HepG2 (cell line): Measurements from ENCODE around the gene SQSTM1. TPM values are rescaled to one million over a fixed set of nuclear protein-coding genes. Genes with fewer than 3 reads are reported as not detected.

Experiments used
- BRD4 ChIP-seq: sonication (generic); formaldehyde crosslinking; IDR thresholded peaks from 2 replicates; pipeline ENCODE4 v1.4.0; 2020; ENCODE audit warnings: missing genetic modification reagents
- CENPT ChIP-seq: sonication (generic); formaldehyde crosslinking; IDR thresholded peaks from 2 replicates; pipeline ENCODE4 v1.8.0; 2022; ENCODE audit warnings: low read depth, mild to moderate bottlenecking, moderate library complexity, missing genetic modification reagents
- CHD2 ChIP-seq: IDR thresholded peaks from 2 replicates; pipeline ENCODE4 v1.6.1; 2011; ENCODE audit warnings: low read depth, low read length, improper control_type of control experiment
- FOXK1 ChIP-seq: sonication (generic); formaldehyde crosslinking; IDR thresholded peaks from 2 replicates; pipeline ENCODE4 v1.4.0; 2020; ENCODE audit warnings: low read depth, missing genetic modification reagents, borderline replicate concordance
- GABPA ChIP-seq, 2 experiments: IDR thresholded peaks; 2 replicates each; pipeline ENCODE4 v1.6.1; 2011 to 2016; ENCODE audit warnings: low read depth in 2 of 2, low read length in 1 of 2, missing biosample characterization in 1 of 2, missing genetic modification characterization in 1 of 2
- GFI1 ChIP-seq: sonication (generic); formaldehyde crosslinking; IDR thresholded peaks from 2 replicates; pipeline ENCODE4 v1.5.0; 2020; ENCODE audit warnings: missing genetic modification reagents, mild to moderate bottlenecking, borderline replicate concordance
- HIC2 ChIP-seq: sonication (generic); formaldehyde crosslinking; IDR thresholded peaks from 2 replicates; pipeline ENCODE4 v1.9.0; 2022; ENCODE audit warnings: low read depth, missing genetic modification reagents
- HMGA1 ChIP-seq: sonication (generic); formaldehyde crosslinking; conservative IDR thresholded peaks from 2 replicates; pipeline ENCODE4 v1.4.0; 2020; ENCODE audit warnings: missing genetic modification reagents
- ISX ChIP-seq: sonication (generic); formaldehyde crosslinking; conservative IDR thresholded peaks from 2 replicates; pipeline ENCODE4 v1.5.0; 2020; ENCODE audit warnings: missing genetic modification reagents
- MBNL3 ChIP-seq: fragments of 250-450 bp; sonication (Bioruptor Pico); conservative IDR thresholded peaks from 2 replicates; pipeline ENCODE4 v1.8.0; 2022; ENCODE audit warnings: mild to moderate bottlenecking, inconsistent platforms
- MEF2D ChIP-seq: sonication (generic); formaldehyde crosslinking; IDR thresholded peaks from 2 replicates; pipeline ENCODE4 v1.5.1; 2020; ENCODE audit warnings: mild to moderate bottlenecking, missing genetic modification reagents
- MTF2 ChIP-seq: sonication (generic); formaldehyde crosslinking; IDR thresholded peaks from 2 replicates; pipeline ENCODE4 v1.5.0; 2020; ENCODE audit warnings: missing genetic modification reagents, borderline replicate concordance
- MZF1 ChIP-seq: sonication (generic); formaldehyde crosslinking; IDR thresholded peaks from 2 replicates; pipeline ENCODE4 v1.8.1; 2023; ENCODE audit warnings: mild to moderate bottlenecking, missing genetic modification reagents, borderline replicate concordance
- PCBP1 ChIP-seq: fragments of 200-400 bp; formaldehyde crosslinking; IDR thresholded peaks from 2 replicates; pipeline ENCODE4 v1.6.1; 2017; ENCODE audit warnings: mild to moderate bottlenecking, low read depth, low read length, borderline replicate concordance
- SALL1 ChIP-seq: sonication (generic); formaldehyde crosslinking; IDR thresholded peaks from 2 replicates; pipeline ENCODE4 v1.8.0; 2022; ENCODE audit warnings: mild to moderate bottlenecking, missing genetic modification reagents
- SMARCC2 ChIP-seq: fragments of 450-650 bp; IDR thresholded peaks from 2 replicates; pipeline ENCODE4 v1.6.1; 2017; ENCODE audit warnings: antibody characterized with exemption, mild to moderate bottlenecking
- TCF7L2 ChIP-seq: IDR thresholded peaks from 2 replicates; pipeline ENCODE4 v1.6.1; 2011; ENCODE audit warnings: mild to moderate bottlenecking, low read depth, low read length, moderate library complexity
- ZNF101 ChIP-seq: sonication (generic); formaldehyde crosslinking; IDR thresholded peaks from 2 replicates; pipeline ENCODE4 v1.4.0; 2020; ENCODE audit warnings: mild to moderate bottlenecking, low read depth, missing genetic modification reagents, borderline replicate concordance
- ZNF264 ChIP-seq: sonication (generic); formaldehyde crosslinking; IDR thresholded peaks from 2 replicates; pipeline ENCODE4 v1.4.0; 2020; ENCODE audit warnings: missing genetic modification reagents
- ZNF430 ChIP-seq: sonication (generic); formaldehyde crosslinking; IDR thresholded peaks from 2 replicates; pipeline ENCODE4 v1.9.0; 2021; ENCODE audit warnings: mild to moderate bottlenecking, missing genetic modification reagents
- ZNF501 ChIP-seq: sonication (generic); formaldehyde crosslinking; IDR thresholded peaks from 2 replicates; pipeline ENCODE4 v1.5.1; 2020; ENCODE audit warnings: mild to moderate bottlenecking, moderate library complexity, missing genetic modification reagents
- ZNF567 ChIP-seq: sonication (generic); formaldehyde crosslinking; IDR thresholded peaks from 2 replicates; pipeline ENCODE4 v1.8.1; 2023; ENCODE audit warnings: mild to moderate bottlenecking, missing genetic modification reagents, borderline replicate concordance
- ZNF713 ChIP-seq: sonication (generic); formaldehyde crosslinking; IDR thresholded peaks from 2 replicates; pipeline ENCODE4 v1.4.0; 2020; ENCODE audit warnings: mild to moderate bottlenecking, missing genetic modification reagents
- ZNF749 ChIP-seq: sonication (generic); formaldehyde crosslinking; IDR thresholded peaks from 2 replicates; pipeline ENCODE4 v1.8.0; 2022; ENCODE audit warnings: mild to moderate bottlenecking, missing genetic modification reagents, moderate library complexity, borderline replicate concordance
- ZNF775 ChIP-seq: sonication (generic); formaldehyde crosslinking; IDR thresholded peaks from 2 replicates; pipeline ENCODE4 v1.4.0; 2020; ENCODE audit warnings: missing genetic modification reagents, mild to moderate bottlenecking, moderate library complexity, borderline replicate concordance
- ZNF816 ChIP-seq: sonication (generic); formaldehyde crosslinking; IDR thresholded peaks from 2 replicates; pipeline ENCODE4 v1.8.0; 2022; ENCODE audit warnings: missing genetic modification reagents, mild to moderate bottlenecking, borderline replicate concordance
- ZNF891 ChIP-seq: sonication (generic); formaldehyde crosslinking; IDR thresholded peaks from 2 replicates; pipeline ENCODE4 v1.5.0; 2020; ENCODE audit warnings: mild to moderate bottlenecking, missing genetic modification reagents
- polyA plus RNA-seq, 8 experiments: library from polyadenylated mRNA; depleted of rRNA in 3 of 8; stranded (reverse) in 7 of 8; unstranded in 1 of 8; fragments of >200 nt; fragmentation: Illumina TruSeq in 4 of 8; extraction: Trizol in 4 of 8; gene quantifications; 2 replicates each; pipeline versions ENCODE4 v1.2.1 to v1.2.3, GENCODE V29; 2011 to 2016; ENCODE audit warnings: low read depth in 4 of 8, missing spikeins in 1 of 8, mixed read lengths in 1 of 8; ENCODE audit not compliant: insufficient read depth in 1 of 8
- total RNA-seq, 5 experiments: library from RNA; depleted of rRNA; stranded (reverse); fragments of >200 nt; fragmentation: Illumina TruSeq; extraction: Trizol; gene quantifications; 2 replicates each; pipeline ENCODE4 v1.2.3, GENCODE V29; 2016; ENCODE audit warnings: low read depth in 1 of 5
- TF ChIP-seq, protein P1 (sequence below): IDR thresholded peaks from 2 replicates; pipeline ENCODE4 v1.6.1; 2016

SQSTM1 gene
- total and polyA plus RNA-seq, 2 of the 13 experiments (the other 11 are each of a cell fraction or from before 2014, with no cell fraction given), result 90.9 to 160 TPM

DNA sequence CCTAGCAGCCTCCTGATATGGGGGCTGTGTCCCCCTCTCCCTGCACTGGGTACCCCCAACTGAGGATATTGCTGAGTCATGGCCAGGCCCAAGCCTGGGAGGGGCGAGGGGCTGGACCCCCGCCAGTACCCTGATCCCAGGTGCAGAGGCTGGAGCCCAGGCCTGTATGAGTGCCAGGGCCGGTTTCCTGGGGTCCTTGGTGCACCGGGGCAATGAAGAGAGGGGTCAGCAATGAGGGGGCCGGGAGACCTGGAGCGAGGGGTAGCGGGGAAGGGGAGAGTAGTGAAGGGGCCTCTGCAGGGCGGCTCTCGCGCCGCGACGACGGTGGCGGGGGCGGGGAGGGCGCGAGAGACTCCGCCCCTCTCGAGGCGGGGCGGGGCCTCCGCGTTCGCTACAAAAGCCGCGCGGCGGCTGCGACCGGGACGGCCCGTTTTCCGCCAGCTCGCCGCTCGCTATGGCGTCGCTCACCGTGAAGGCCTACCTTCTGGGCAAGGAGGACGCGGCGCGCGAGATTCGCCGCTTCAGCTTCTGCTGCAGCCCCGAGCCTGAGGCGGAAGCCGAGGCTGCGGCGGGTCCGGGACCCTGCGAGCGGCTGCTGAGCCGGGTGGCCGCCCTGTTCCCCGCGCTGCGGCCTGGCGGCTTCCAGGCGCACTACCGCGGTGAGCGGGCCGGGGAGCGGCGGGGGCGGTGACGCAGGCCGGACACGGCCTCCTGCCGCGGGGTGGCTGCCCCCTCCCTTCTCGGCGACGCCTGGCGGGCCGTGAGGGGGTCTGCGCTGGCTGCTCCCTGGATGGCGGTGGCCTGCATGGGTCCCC lies at the start of gene SQSTM1 (continued):
- TF ChIP-seq ZNF101 (CRISPR knock-in tag) (no peak), MEF2D (CRISPR knock-in tag) (0 out of 2 replicates have a peak, but pooled peaks have one; percentile 6), GFI1 (CRISPR knock-in tag) (peak; percentile 31; the same call in 1 of the 2 replicates), FOXK1 (CRISPR knock-in tag) (no peak; the same call in 1 of the 2 replicates), MBNL3 (CRISPR knock-in tag) (no peak), ZNF749 (CRISPR knock-in tag) (peak; percentile 92; the same call in 1 of the 2 replicates), ISX (CRISPR knock-in tag) (no peak), GABPA (IDR thresholded peaks at IDR 0.05; ENCODE audit: low read depth, low read length) (no peak), GABPA (CRISPR knock-in tag; IDR thresholded peaks at IDR 0.05; ENCODE audit: low read depth) (no peak), SALL1 (CRISPR knock-in tag) (peak; percentile 78), ZNF567 (0 out of 2 replicates have a peak, but pooled peaks have one; percentile 55), CENPT (no peak), ZNF775 (CRISPR knock-in tag) (no peak), CHD2 (no peak), ZNF264 (no peak), HMGA1 (CRISPR knock-in tag) (no peak), TCF7L2 (no peak), SMARCC2 (no peak), HIC2 (CRISPR knock-in tag) (no peak), MTF2 (CRISPR knock-in tag) (no peak), MZF1 (no peak), ZNF501 (CRISPR knock-in tag) (no peak), ZNF816 (peak; percentile 73; the same call in 1 of the 2 replicates), ZNF430 (CRISPR knock-in tag) (peak; percentile 60; the same call in 1 of the 2 replicates), BRD4 (CRISPR knock-in tag) (no peak), ZNF713 (0 out of 2 replicates have a peak, but pooled peaks have one; percentile 49), PCBP1 (peak; percentile 85; the same call in 1 of the 2 replicates), ZNF891 (CRISPR knock-in tag) (peak; percentile 85; the same call in 1 of the 2 replicates)
- TF ChIP-seq, protein P1, sequence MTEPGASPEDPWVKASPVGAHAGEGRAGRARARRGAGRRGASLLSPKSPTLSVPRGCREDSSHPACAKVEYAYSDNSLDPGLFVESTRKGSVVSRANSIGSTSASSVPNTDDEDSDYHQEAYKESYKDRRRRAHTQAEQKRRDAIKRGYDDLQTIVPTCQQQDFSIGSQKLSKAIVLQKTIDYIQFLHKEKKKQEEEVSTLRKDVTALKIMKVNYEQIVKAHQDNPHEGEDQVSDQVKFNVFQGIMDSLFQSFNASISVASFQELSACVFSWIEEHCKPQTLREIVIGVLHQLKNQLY (CRISPR knock-in tag), result no peak
